DMS114 treated with DMSO at 0.1 percent for 48 hours (cell line): Measurements from ENCODE around the gene OLA1.

ENCODE experiments used
- DNase-seq: peaks from one replicate; lab custom pipeline; 2025; ENCODE audit not compliant: unreplicated experiment; lab: John Stamatoyannopoulos, UW

Gene OLA1

GRCh38 chr2:174180726-174181236, 67.6 kb downstream of the OLA1 start:
- DNase-seq = no peak

- no peak for DNase-seq
These were observed 68.1 kb downstream of the OLA1 start for GRCh38 chr2:174180165-174180724.

DNA sequence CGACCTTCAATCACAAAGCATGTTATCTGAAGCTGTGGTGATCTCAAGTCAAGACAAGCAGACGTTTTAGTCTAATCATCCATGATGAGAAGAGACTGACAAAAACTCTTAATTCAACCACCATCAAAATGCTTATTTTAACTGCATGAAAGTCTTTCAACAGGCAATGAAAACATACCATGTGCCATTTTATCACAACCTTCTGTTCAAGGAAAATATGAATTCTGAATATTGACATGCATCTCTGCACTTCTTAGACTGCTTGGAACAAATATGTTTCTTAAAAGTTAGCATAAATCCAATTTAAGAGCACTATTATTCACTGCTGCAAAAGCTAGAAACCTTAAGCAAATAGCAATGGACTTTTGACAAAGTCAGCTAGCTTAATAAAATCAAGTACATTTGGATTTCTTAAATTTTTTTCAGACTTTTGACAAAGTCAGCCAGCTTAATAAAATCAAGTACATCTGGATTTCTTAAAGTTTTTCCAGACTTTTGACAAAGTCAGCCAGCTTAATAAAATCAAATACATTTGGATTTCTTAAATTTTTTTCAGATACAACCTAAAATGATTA, 70.9 kb downstream of the OLA1 start:
- DNase-seq = no peak

GRCh38 chr2:174176898-174177297, 71.4 kb downstream of the OLA1 start:
- no peak for DNase-seq

- no peak for DNase-seq
These were observed 73.6 kb downstream of the OLA1 start for GRCh38 chr2:174174741-174175140.

- DNase-seq = no peak
These were observed 75.5 kb downstream of the OLA1 start for GRCh38 chr2:174172802-174173355.

DNA sequence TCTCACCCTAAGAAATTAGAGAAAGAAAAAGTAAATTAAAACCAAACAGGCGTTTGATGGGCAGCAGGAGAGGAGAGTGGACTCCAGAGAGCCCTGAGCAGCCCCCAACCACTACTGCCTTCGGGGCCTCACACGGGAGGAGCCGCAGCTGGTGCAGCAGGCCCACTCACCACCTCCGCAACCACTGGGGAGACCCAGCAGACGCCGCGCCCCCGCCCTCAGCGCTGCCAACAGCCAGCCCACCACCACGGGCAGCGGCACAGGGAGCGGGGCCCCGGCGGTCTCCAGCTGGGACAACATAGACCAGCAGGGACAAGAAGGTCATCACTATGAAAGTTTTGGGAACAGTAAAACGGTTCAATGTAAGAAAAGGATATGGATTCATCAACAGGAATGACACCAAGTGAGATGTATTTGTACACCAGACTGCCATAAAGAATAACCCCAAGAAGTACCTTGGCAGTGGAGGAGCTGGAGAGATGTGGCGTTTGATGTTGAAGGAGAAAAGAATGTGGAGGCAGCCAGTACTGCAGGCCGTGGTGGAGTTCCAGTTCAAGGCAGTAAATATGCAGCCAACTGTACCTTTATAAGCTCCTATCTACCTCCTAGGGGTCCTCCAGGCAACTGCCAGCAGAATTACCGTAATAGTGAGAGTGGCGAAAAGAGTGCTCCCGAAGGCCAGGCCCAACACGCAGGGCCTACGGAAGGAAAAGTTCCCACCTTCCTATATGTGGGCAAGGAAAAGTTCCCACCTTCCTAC, 76.5 kb downstream of the OLA1 start:
- no peak for DNase-seq

DNA sequence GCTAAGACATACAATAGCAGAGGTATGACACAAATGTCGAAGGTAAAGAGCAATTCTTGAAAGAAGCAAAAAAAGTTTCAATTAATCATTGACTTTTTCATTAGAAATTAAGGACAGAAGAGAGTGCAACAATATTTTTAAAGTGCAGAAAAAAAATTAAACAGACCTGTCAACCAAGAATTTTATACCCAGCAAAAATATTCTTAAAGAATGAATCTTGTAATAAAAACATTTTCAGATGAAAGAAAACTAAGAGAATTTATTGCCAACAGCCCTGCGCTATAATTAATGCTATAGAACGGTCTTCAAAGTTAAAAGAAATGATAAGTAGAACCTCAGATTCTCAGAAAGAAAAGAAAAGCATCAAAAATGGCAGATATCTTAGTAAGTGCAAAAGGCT, 79.0 kb downstream of the OLA1 start:
- DNase-seq = no peak

GRCh38 chr2:174166261-174166660, 82.1 kb downstream of the OLA1 start:
- no peak for DNase-seq

DNA sequence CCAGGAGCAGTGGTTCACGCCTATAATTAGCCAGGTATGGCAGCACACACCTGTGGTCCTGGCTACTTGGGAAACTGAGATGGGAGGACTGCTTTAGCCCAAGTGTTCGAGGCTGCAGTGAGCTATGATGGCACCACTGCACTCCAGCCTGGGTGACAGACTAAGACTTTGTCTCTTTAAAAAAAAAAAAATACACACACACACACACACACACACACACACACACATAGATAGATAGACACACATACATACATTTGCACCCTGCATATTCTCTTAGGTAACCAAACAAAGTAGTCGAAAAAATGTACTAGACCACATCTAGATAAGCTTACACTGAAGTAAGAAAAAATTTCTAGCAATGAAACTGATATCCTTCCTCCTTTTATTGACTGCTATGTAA, 86.8 kb downstream of the OLA1 start:
- DNase-seq = no peak

DNA sequence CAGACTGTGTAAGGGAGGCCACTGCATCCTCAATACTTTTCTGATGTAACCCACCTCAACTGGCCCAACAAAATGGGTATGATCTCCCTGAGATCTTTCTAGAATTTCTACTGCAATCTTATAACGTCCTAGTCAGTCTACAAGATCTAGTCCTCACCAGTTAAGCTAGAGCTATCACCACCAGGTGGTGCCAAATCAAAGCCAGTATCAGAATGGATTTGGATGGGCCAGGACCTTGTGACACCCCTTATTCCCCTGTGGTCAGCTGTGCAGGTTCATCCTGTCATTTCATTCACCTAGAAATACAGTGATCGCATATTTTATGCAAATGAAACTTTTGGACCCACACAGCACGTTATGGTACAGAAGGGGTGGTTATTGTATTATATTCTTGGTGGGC, 90.3 kb downstream of the OLA1 start:
- no peak for DNase-seq

- no peak for DNase-seq
These were observed 91.3 kb downstream of the OLA1 start for GRCh38 chr2:174157053-174157452.

GRCh38 chr2:174153757-174154680, 94.3 kb downstream of the OLA1 start:
- no peak for DNase-seq

DNA sequence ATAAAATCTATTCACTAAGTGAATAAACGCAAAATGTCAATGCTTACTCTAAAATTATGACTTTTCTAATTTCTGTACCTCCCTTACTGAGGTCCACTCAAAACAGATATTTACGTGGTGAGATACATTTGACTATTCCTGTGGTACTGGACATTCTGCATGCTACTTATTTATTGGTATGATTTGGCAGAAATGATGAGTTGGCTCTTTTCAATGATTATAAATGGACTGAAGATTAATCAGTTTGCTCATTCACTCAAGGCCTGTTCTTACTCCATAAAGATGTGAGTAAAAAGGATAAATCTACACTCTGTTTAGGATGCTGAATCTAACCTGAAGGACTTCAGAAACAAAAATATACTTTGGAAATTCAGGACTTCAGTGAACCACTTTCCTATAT, 98.8 kb downstream of the OLA1 start:
- DNase-seq = no peak

DNA sequence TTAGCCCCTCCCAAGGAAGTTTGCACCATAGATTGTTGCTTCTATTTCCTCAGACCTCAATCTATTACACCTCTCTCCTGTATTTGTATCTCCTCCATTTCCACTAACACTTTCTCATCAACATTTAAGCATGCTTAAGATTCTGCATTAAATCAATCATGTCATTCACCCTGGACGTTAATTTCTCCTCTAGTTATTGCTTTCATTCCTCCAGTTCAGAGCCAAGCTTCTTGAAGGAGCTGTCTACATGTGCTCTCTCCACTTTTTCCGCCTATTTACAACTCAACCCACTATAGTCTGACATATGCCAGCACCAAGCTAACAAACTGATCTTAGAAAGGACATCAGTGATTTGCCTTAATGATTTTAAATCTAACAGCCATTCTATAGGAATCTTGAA, 99.5 kb downstream of the OLA1 start:
- DNase-seq = no peak

DNA sequence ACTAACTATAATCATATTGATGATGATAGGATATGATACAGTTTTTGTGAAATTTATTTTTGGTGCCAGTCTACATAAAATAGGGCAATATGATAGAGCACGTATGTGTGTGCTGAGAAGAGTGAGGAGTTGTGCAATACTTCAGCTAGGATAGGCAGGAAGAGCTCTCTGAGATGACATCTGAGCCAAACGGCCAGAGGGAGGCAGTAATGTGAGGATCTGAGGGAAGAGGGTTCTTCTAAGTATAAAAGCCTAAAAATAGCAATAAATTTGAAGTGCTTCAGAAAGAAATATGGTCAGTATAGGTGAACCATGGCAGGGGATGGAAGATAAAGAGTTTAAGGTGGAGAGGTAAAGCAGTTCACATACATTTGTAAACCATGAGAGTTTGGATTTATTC, 102.5 kb downstream of the OLA1 start:
- no peak for DNase-seq

- no peak for DNase-seq
These were observed 106.0 kb downstream of the OLA1 start for GRCh38 chr2:174142290-174142689.

DNA sequence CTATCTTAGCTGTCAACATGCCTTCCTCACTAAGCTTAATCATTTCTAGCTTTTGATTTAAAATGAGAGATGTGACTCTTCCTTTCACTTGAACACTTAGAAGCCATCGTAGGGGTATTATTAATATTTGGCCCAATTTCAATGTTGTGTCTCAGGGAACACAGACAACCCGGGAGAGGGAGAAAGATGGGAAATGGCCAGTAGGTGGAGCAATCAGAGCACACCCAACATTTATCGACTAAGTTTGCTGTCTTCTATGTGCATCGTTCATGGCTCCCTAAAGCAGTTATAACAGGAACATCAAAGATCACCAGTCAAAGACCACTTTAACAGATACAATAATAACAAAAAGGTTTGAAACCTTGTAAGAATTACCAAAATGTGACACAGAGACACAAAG, 110.2 kb downstream of the OLA1 start:
- no peak for DNase-seq

- no peak for DNase-seq
These were observed 112.4 kb downstream of the OLA1 start for GRCh38 chr2:174135981-174136380.

- DNase-seq = no peak
These were observed 123.2 kb downstream of the OLA1 start for GRCh38 chr2:174125090-174125489.

GRCh38 chr2:174124181-174124580, 124.2 kb downstream of the OLA1 start:
- no peak for DNase-seq
